HG03025 (cell line): ENCODE measurements around the gene CYB561D1.
A peak's percentile ranks its signal among the peaks of the same experiment; 100 is the strongest.

Experiments
- ATAC-seq: cut with Tn5 transposase; IDR thresholded peaks from one replicate; pipeline ENCODE4 v1.9.1; 2021; ENCODE audit warnings: mild to moderate bottlenecking, moderate library complexity; ENCODE audit not compliant: unreplicated experiment, low FRiP score

Gene CYB561D1

GRCh38 chr1:109546311-109547109, 52.6 kb downstream of the CYB561D1 start:
- ATAC-seq: no peak

- ATAC-seq: peak; percentile 6
Measured at GRCh38 chr1:109547463-109548320, 53.8 kb downstream of the CYB561D1 start.

DNA sequence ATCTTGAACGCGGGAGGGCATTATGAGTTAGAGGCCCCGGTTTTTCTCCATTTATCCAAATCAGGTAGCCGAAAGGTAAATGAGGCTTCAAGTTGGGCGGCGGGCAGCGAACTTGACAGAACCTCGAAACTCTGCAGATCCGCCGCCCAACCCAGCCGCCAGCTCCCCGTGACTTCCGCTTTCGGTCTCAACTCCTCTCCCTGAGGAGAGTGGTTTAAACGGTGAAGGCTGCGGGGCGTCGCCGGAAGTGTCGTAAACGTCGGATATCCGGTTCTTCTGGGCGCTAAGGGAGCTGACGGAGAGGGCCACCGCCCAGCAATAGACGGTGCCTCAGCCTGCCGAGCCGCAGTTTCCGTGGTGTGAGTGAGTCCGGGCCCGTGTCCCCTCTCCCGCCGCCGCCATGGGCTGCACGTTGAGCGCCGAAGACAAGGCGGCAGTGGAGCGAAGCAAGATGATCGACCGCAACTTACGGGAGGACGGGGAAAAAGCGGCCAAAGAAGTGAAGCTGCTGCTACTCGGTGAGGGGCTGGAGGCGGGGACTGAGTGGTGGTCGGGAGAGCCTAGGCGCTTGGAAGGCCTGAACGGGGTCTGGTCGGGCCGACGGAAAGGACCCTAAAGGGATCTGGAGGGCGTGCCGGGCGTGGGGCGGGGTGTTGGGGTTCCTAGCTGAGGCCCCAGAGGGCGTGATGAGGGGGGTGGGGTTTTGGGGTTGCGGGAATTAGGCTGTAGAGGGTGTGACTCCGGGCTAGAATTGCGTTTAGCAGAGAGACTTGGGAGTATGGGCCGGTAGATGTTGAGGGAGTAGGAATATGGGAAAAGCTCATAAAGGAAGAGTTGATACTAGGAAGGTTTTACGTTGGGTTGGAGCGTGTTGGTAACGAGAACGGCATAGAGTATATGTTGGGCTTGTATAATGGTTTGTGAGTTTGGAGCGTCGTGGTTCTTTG, 54.7 kb downstream of the CYB561D1 start, which contains the start of gene GNAI3:
GNAI3 (plus strand) TSS at position 295 of the 947 bp plus-strand sequence; CDS start at position 401, 106 bp downstream.
- peak; percentile 90 for ATAC-seq
